HCT116 (cell line): ENCODE results near the gene ZNF213.

Experiments used
- CBX3 ChIP-seq: IDR thresholded peaks from 2 replicates; pipeline ENCODE4 v1.6.1; 2012; ENCODE audit warnings: low read depth
- POLR2AphosphoS5 ChIP-seq: IDR thresholded peaks from 2 replicates; pipeline ENCODE4 v1.6.1; 2011; ENCODE audit warnings: mild to moderate bottlenecking, low read depth, low read length, moderate library complexity
- SIN3A ChIP-seq: IDR thresholded peaks from 2 replicates; pipeline ENCODE4 v1.6.1; 2012; ENCODE audit warnings: low read depth
- ZFX ChIP-seq: fragments of 450-650 bp; IDR thresholded peaks from 2 replicates; pipeline ENCODE4 v1.6.1; 2017
- TF ChIP-seq, protein P1 (sequence below), 3 experiments: fragments of 200-600 bp in 1 of 3; sonication (generic) in 1 of 3; IDR thresholded peaks in 2 of 3; conservative IDR thresholded peaks in 1 of 3; 2 replicates each; pipeline ENCODE4 v1.5.1; 2012 to 2017; ENCODE audit warnings: low read depth in 2 of 3, low read length in 2 of 3, antibody characterized with exemption in 1 of 3, borderline replicate concordance in 1 of 3, control low read depth in 1 of 3, mild to moderate bottlenecking in 1 of 3, mixed read lengths in 1 of 3, mixed run types in 1 of 3, moderate library complexity in 1 of 3; ENCODE audit not compliant: insufficient read depth in 1 of 3
- TF ChIP-seq, protein P2 (sequence below): IDR thresholded peaks from 2 replicates; pipeline ENCODE4 v1.6.1; 2012
- TF ChIP-seq, protein P3 (sequence below): IDR thresholded peaks from 2 replicates; pipeline ENCODE4 v1.6.1; 2012
- TF ChIP-seq, protein P4 (sequence below): IDR thresholded peaks from 2 replicates; pipeline ENCODE4 v1.6.1; 2012; ENCODE audit warnings: low read depth

DNA sequence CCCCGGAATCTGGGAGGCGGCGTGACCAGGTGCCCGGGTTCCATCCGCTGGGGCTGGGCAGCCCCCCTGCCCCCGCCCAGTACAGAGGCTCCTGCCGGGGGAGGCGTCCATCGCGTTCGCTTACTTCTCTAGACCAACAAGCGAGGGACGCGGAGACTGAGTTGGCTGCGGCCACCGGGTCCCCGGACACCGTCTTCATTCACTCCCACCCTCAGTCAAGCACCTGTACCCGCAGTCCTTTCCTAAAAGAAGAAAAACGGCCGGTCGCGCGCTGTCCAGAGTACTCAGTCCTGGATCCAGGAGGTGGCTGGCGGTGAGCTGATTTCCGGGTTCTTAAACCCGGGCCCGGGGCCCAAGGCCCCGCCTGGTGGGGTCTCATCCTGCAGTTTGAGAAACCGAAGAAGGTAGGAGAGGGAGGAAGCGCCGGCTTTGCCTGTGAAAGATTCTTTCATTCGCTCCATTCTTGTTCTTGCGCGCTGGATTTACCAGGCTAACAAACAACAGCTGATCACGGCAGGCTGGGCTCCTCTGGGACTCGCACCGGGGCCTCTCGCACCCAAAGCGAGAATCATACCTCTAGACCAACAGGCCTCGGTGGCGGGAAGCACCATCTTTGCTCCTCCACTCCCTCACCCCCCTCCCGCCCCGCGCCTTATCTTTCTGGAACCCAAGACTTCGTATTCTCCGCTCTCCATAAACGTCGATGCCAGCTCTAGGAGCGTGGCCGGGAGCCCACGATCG lies 35.8 kb downstream of the ZNF213 start:
- TF ChIP-seq, protein P1, sequence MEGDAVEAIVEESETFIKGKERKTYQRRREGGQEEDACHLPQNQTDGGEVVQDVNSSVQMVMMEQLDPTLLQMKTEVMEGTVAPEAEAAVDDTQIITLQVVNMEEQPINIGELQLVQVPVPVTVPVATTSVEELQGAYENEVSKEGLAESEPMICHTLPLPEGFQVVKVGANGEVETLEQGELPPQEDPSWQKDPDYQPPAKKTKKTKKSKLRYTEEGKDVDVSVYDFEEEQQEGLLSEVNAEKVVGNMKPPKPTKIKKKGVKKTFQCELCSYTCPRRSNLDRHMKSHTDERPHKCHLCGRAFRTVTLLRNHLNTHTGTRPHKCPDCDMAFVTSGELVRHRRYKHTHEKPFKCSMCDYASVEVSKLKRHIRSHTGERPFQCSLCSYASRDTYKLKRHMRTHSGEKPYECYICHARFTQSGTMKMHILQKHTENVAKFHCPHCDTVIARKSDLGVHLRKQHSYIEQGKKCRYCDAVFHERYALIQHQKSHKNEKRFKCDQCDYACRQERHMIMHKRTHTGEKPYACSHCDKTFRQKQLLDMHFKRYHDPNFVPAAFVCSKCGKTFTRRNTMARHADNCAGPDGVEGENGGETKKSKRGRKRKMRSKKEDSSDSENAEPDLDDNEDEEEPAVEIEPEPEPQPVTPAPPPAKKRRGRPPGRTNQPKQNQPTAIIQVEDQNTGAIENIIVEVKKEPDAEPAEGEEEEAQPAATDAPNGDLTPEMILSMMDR (IDR thresholded peaks at IDR 0.05 in 2 of 3, conservative IDR thresholded peaks at IDR 0.05 in 1 of 3; ENCODE audit: borderline replicate concordance in 1 of 3, insufficient read depth in 1 of 3, low read depth in 2 of 3, low read length in 2 of 3): no peak
- TF ChIP-seq ZFX: no peak
- no peak for TF ChIP-seq POLR2AphosphoS5
- no peak for TF ChIP-seq CBX3
- TF ChIP-seq, protein P2, sequence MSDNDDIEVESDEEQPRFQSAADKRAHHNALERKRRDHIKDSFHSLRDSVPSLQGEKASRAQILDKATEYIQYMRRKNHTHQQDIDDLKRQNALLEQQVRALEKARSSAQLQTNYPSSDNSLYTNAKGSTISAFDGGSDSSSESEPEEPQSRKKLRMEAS: no peak
- TF ChIP-seq, protein P3, sequence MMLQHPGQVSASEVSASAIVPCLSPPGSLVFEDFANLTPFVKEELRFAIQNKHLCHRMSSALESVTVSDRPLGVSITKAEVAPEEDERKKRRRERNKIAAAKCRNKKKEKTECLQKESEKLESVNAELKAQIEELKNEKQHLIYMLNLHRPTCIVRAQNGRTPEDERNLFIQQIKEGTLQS: no peak
- TF ChIP-seq SIN3A: no peak
- TF ChIP-seq, protein P4, sequence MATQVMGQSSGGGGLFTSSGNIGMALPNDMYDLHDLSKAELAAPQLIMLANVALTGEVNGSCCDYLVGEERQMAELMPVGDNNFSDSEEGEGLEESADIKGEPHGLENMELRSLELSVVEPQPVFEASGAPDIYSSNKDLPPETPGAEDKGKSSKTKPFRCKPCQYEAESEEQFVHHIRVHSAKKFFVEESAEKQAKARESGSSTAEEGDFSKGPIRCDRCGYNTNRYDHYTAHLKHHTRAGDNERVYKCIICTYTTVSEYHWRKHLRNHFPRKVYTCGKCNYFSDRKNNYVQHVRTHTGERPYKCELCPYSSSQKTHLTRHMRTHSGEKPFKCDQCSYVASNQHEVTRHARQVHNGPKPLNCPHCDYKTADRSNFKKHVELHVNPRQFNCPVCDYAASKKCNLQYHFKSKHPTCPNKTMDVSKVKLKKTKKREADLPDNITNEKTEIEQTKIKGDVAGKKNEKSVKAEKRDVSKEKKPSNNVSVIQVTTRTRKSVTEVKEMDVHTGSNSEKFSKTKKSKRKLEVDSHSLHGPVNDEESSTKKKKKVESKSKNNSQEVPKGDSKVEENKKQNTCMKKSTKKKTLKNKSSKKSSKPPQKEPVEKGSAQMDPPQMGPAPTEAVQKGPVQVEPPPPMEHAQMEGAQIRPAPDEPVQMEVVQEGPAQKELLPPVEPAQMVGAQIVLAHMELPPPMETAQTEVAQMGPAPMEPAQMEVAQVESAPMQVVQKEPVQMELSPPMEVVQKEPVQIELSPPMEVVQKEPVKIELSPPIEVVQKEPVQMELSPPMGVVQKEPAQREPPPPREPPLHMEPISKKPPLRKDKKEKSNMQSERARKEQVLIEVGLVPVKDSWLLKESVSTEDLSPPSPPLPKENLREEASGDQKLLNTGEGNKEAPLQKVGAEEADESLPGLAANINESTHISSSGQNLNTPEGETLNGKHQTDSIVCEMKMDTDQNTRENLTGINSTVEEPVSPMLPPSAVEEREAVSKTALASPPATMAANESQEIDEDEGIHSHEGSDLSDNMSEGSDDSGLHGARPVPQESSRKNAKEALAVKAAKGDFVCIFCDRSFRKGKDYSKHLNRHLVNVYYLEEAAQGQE: no peak
